ELR (cell line): ENCODE data around the gene DNAH14.
A peak's percentile ranks its signal among the peaks of the same experiment; 100 is the strongest.

ENCODE experiments used
- DNase-seq: peaks from one replicate; pipeline ENCODE4 v3.0.0-alpha.2; 2015; ENCODE audit warnings: low read depth

DNAH14 gene

DNA sequence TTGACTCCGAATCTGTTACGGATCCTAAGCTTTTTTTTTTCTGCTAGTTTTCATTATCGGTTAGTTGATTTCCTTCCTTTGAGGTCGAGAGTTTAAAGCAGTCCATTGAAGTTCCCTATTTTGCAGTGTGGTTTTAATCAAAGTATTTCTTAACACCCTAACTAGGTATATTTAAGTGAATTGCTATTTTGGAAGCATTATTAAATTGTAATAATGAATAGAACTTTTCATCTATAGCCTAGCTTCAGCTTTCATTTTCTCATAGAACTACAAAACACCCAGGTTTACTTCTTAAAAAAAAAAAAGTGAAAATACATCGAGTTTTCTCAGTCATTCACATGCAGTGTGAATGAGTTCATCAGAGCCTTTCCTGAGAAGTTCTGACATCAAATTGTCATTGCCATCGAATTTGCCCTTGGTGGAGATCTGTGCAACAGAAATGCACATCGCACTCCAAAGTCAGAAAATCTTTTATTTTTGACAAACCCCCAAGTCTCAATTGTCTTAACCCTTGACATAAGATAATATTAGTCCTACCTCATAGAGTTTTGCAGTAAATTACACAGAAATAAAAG is 499.5 kb downstream of the DNAH14 start:
- no peak for DNase-seq

DNA sequence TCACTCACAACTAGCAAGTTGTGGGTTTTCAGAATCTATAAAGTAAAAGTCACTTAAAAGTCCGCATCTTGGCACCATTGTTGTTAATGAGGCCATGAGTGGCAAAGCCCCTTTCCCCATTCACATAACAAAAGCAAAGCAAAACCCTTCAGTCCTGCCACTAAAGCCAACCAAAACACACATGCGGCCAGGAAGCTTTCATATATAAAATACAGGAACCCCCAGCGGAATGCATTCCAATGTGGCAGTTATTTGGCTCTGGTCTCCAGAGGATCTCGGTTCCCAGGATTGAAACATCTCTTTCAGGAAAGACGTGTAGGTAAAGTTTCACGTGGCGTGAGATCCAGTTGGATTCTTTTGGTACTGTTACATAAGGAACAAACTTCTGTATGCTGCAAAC is 500.8 kb downstream of the DNAH14 start:
- no peak for DNase-seq

DNA sequence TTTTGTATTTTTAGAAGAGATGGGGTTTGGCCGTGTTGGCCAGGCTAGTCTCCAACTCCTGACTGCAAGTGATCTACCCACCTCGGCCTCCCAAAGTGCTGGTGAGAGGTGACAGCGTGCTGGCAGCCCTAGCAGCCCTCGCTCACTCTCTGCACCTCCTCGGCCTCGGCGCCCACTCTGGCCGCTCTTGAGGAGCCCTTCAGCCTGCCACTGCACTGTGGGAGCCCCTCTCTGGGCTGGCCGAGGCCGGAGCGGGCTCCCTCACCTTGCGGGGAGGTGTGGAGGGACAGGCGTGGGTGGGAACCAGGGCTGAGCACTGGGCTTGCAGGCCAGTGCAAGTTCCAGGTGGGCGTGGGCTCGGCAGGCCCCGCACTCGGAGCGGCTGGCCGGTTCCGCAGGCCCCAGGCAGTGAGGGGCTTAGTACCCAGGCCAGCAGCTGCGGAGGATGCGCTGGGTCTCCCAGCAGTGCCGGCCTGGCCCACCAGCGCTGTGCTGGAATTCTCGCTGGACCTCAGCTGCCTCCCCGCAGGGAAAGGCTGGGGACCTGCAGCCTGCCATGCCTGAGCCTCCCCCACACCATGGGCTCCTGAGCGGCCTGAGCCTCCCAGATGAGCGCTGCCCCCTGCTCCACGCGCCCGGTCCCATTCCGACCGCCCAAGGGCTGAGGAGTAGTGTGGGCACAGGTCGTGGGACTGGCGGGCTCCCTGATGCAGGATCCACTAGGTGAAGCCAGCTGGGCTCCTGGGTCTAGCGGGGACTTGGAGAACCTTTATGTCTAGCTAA is 501.8 kb downstream of the DNAH14 start:
- no peak for DNase-seq

DNA sequence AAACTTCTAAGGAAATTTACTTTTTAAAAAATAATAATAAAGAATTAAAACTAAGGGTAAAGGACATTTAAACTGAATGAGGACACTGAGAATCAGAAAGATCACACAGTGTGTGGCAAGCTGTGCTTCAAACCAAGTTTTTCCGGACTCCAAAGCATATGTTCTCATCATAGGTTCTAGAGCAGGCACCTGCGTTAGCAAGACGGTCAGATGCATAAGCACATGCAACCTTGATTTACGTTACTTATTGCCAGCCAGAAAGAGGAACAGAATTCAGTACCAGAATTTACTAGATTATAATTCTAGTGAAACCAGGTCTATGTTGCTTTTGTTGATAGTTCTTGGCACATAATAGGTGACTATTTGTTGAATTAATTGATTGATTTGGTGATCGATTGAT is 504.6 kb downstream of the DNAH14 start:
- DNase-seq = no peak

DNA sequence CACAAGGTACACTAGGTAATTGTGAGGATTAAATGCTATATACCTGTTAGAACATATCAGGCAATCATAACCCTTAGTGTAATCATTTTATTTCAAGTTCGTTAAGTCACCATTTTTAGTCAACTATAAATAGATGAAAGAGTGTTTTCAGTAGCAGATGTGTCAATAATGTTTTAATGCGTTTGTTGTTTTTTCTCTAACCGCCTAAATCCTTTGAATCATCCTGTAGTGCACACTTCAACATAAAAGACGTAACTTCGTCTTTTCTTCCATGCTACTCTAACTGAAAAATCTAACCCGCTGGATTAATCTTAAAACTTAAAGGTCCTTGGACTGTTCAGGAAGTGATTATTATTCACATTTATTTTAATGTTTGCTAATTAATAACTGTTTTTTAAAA is 505.6 kb downstream of the DNAH14 start:
- DNase-seq = no peak

DNA sequence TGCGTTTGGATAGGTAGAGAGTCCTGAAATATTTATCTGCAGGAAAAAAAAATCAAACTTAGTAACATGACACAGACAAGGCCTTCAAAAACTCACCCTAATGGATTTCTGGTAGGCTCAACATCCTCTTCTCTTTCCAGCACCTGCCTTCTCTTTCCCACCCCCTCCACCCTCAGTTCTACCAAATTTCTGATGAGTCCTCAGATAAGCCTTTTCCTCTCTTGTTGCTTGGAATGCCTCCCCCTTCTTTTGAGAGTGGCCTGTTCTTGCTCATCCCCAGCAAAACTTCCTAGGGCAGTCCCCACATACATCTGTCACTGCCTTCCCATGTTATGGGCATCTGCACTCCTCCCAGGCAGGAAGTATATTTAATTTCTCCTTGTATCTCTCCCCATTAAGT is 506.0 kb downstream of the DNAH14 start:
- no peak for DNase-seq

DNA sequence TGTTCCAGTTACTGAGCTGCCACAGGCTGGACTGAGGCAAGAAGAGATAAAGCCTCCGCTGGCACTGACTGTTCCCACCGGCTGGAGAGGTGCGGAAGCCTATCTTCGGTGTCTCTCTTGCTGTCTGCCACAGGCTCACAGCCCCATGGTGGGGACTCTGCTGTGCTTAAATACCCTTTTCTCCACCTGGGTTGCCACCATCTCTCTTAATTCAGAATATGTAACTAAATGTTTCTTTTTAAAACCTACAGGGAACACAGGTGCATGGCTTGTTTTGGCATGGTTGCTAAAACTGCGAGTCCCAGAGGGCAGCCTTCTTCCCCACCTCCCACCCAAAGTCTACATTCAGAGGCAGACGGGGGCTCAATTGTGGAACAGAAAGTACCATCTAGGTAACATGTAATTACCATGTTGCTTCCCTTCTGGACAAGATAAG is 506.5 kb downstream of the DNAH14 start:
- DNase-seq = no peak

DNA sequence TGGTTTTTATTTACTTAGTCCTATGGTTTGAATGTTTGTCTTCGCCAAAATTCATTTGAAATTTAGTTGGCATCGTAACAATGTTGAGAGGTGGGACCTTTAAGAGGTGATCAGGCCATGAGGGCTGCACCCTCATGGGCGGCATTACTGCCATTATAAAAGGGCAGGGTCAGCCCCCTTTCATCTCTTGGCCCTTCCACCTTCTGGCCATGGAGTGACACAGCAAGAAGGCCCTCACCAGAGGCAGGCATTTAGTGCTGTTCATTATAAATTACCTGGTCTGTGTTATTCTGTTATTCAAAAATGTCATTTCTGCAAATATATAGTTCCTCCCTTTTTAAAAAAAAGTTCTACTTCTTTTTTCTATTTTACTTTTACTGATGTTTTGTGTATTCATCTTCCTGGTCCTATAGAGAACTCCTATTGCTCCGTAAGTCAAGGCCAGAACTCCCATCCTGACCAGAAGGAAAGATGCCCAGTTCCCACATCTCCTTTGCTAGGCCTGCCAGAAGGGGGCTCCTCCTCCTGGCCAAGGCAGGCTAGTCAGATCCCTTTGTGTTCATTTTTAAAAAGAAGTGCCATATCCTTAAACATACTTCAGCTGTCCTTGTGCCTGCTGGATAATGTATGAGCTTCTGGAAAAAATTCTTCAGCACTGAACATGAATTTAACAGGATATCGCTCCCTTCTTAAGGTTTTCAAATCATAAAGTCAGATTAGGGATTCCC is 508.4 kb downstream of the DNAH14 start:
- DNase-seq = peak; percentile 46

DNA sequence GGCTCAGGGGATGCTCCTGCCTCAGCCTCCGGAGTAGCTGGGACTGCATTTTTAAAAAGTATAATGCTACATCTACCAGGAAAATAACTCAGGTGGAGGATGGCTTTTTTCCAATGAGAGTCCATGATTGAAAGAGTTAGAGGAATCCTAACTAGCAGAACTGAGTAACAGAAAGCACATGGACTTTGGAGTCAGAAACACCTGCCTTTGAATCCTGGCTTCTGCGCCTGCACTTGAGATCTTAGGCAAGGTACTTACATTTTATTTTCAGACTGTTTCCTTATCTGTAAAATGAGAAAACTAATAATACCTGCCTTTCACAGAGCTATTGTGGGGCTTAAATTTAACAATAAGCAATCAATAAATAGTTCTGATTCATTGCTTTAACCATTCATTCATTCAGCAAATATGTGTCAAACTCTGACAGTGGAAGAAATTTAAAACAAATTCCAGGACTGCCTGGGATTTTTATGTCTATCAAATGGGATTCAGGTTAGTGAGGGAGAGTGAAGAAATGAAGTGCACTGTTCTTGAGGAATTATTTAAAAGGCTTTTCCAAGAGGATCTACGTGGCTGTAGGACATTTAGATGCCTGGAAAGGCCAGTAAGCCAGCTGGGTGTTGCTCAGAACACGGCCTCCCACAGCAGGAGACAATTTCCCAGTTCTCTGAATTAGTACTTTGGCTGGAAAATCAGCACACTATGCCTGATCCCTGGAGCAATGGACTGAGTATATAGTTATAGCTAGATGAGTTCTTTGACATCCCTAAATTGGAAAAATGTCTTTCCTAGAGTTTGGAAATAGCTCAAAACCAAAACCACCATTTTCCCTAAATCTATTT is 511.1 kb downstream of the DNAH14 start:
- no peak for DNase-seq

DNA sequence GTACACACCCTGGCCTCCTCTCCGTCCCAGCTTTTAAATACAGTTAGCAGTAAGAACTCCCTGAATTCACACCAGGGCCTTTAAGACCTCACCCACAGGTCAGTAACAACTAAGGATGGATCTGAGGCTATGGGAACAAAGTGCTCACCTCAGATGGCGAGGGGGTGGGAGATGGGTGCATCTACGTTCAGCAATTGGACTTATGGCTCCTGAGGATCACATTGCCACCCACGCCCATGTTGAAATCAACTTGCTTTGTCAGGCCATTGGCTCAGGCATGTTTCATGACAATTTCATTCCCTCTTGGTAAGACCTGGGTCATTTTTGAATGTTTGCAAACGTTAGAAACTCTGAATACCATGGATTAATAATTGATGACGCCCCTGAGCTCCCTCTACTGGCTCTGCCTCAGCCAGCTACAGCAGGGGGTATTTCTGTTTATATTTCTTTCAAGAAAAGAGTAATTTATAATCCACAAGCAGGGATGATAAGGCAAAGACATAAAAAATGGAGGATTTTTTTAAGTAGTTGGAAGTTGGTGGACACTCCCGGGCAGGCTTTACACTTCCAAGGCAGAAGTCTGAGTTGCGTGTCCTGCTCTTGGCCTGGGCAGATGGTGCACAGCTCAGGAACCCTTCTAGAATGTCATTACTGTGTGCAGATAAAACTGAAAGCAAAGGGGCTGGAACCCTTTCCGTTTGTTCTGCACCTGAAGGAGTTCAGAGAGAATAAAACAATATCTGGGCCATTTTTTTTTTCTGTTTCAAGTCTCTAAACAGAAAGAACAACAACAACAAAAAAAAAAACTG is 512.0 kb downstream of the DNAH14 start:
- DNase-seq = no peak

DNA sequence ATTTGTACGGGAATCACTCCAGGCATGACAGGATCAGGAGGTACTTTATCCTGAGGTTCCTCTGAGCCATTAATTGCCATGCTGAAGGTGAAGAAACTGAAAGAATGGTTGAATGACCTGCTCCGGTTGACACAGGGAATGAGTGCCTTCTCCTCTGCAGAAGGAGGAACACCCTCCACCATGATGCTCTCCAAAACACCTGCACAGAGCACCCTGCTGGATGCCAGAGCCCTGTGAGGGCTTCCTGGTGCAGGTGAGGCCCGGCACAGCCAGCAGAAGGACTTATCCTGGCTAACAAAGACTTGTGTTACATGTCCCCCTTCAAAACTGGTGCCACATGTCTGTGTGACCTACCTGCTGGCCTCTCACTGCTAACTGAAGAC is 512.6 kb downstream of the DNAH14 start:
- DNase-seq = no peak

DNA sequence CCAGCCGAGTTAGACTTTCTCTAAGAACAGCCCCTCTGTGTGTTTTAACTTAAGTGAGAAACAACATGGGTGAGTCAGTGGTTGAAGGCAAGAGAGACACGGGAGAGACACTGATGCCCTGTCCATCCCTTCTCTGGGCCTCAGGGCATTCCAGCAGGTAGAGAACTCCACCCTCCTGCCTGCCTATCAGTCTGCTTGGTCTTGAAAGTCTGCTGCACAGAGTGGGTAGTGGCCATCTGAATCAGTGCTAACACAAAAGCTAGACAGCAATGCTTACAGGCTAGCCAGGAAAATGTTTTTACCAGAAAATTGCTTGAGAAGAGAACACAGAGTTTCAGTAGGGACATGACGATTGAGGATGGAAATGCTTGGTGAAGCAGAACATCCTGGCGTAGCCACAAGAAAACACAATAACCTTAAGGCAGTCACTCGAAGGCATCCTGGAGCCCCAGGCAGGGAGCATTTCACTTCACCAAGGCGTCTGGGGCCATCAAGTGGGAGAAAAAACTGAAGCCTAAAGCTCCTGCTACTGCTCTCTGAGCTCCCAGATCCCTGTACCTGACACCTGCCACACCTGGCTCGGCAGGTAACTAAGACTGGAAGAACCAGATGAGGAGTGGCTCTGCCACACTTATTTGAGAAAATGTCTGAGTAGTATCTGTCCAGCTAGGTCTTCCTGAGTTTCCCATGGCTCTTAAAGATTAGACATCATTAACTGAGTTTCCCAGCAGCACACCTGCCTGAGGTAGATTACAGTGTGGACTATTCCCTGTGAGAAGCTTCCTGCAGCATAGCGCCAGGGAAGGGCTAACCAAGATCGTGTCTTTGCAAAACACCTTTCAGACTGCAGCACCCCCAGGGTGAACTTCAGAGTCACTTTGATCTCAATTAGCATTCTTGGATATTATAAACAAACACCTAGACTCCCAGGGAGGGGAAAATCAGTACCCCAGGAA is 516.4 kb downstream of the DNAH14 start:
- DNase-seq = no peak

DNA sequence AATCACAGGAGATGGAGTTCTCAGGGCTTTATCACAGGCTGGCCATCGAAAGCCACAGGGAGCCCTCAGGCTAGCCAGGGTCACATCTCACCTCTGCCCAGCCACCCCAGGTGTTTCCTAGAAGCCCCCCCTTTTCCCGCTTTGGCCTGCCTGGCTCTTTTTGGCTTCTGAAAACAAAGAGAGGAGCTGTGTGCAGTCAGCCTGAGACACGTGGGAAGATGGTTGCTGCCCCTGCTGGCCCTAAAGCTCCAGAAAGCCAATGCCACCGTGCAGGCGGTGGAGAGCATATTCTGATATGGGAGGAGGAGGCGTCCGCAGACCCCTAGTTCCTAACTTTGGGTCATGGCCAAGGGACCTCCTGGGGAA is 517.1 kb downstream of the DNAH14 start:
- DNase-seq = no peak

DNA sequence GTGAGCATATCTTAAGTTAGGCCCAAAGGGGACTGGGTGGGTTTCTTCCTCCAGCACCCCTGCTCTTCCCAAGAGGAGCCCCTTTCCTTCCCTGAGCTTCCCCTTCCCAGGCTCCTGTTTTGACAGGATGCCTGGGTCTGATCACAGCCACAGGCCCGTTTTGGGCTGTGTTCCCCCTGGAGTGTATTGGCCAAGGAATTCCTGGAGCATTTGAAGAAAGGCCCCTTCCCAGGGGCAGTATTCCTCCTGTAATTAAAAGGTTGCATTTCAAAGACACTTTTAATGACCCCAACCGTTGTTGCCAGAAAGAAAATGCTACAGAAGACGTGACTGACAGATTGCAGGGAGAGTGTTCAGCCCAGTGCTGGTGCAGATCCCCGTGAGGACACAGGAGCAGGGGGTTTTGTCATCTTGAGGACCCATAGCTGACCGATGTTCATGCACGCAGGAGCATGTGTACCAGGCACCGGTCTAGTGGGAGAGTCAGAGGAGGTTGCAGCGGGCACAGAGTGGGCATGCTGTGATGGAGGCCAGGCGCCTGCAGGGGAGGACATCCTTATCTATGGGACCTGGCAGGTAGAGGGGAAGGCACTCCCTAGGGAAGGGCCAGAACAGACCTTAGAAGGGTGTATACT is 517.6 kb downstream of the DNAH14 start:
- DNase-seq = no peak

DNA sequence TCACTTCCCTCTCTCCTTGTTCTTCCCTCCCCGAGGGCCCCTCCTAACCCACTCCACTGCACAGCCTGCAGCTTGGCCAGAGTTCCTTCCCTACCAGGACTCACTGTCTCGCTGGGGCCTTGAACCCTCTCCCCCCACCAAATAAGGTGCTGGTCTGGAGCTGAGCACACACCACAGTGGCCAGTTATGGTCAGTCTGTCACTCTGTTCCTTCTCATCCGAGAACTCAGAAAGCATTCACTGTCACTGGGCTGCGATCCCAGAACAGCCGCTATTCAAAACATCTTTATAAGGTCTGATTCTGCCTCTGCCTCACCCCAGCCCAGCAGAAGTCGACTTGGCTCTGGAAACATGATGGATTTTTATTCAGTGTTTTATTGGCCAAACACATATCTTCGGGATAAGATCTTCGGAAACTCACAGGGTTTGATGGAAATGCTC is 518.2 kb downstream of the DNAH14 start:
- DNase-seq = no peak

DNA sequence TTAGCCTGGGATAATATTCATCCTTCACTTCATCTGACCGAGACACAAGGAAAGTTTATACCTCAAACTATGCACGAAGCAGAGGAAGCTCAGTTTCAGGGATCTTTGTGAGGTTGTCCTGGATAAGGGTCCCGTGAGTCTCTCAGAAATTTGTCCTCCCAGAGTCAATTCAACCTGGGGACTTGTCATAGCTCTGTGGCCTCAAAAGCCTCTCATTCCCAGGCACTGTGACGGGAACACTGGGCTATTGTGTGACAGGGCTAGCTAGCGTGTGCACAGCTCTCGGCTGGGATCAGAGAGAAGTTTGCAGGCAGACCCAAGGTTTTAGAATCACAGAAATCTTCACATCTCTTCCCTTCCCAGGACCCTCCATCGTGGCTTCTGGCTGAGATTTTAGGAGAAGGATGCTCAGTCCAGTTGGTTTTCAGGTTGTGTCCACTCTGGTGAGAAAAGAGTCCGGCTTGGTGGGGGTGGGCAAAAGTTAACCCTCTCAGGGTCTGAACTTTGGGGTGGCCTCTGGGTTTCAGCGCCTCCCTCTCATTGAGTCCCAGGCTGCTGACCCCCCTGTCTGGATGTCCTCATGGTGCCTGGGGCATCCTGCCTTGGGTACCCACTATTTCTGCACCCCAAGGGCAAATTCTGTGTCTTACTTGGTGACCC is 518.8 kb downstream of the DNAH14 start:
- DNase-seq = no peak
